CD14-positive monocyte (primary cell): ENCODE results near the gene GPD1L. TPM values are rescaled to one million over a fixed set of nuclear protein-coding genes. Genes with fewer than 3 reads are reported as not detected.

Experiments used
- DNase-seq, 3 donors: peaks; one replicate each; pipeline ENCODE4 v3.0.0-alpha.2; 2011 to 2022
- H2AFZ ChIP-seq: 2 replicates; pipeline ENCODE4 v1.6.0; 2012; ENCODE audit warnings: mild to moderate bottlenecking, low read depth, low read length, inconsistent platforms; ENCODE audit not compliant: insufficient read depth, poor library complexity, severe bottlenecking
- H3K27ac ChIP-seq, 2 donors: 1 replicate in 1 of 2; 2 replicates in 1 of 2; pipeline ENCODE4 v1.5.1; 2012 to 2013; ENCODE audit warnings: low read length in 2 of 2, control low read depth in 1 of 2, inconsistent platforms in 1 of 2, low read depth in 1 of 2, mild to moderate bottlenecking in 1 of 2
- H3K27me3 ChIP-seq, 2 donors: one replicate each; pipeline versions ENCODE4 v1.6.0 to v1.6.1; 2011 to 2013; ENCODE audit warnings: low read length in 2 of 2; ENCODE audit not compliant: control insufficient read depth in 2 of 2, insufficient read depth in 2 of 2
- H3K36me3 ChIP-seq, 2 donors: replicated peaks in 1 of 2; 1 replicate in 1 of 2; 2 replicates in 1 of 2; pipeline versions ENCODE4 v1.5.1 to v1.6.1; 2012 to 2013; ENCODE audit warnings: low read length in 2 of 2, control low read depth in 1 of 2, inconsistent platforms in 1 of 2, mild to moderate bottlenecking in 1 of 2; ENCODE audit not compliant: insufficient read depth in 2 of 2, control insufficient read depth in 1 of 2
- H3K4me1 ChIP-seq, 2 donors: 1 replicate in 1 of 2; 2 replicates in 1 of 2; pipeline versions ENCODE4 v1.5.1 to v1.6.1; 2012 to 2013; ENCODE audit warnings: low read length in 2 of 2, control low read depth in 1 of 2, inconsistent platforms in 1 of 2, mild to moderate bottlenecking in 1 of 2, moderate library complexity in 1 of 2; ENCODE audit not compliant: insufficient read depth in 2 of 2, control insufficient read depth in 1 of 2
- H3K4me2 ChIP-seq: replicated peaks from 2 replicates; pipeline ENCODE3; 2012; ENCODE audit warnings: low read length, moderate library complexity, mild to moderate bottlenecking; ENCODE audit not compliant: poor library complexity, severe bottlenecking; ENCODE audit errors: extremely low read depth
- H3K4me3 ChIP-seq, 3 experiments: fragments of 200-600 bp in 1 of 3; sonication (generic) in 1 of 3; replicated peaks in 1 of 3; 1 replicate in 2 of 3; 2 replicates in 1 of 3; pipeline ENCODE4 v1.5.1; 2011 to 2013; ENCODE audit warnings: low read length in 3 of 3, mild to moderate bottlenecking in 3 of 3, control low read depth in 2 of 3, low read depth in 2 of 3, inconsistent platforms in 1 of 3, moderate library complexity in 1 of 3
- H3K79me2 ChIP-seq: 2 replicates; pipeline ENCODE4 v1.6.0; 2012; ENCODE audit warnings: mild to moderate bottlenecking, control low read depth, inconsistent platforms, low read length, moderate library complexity; ENCODE audit not compliant: insufficient read depth
- H3K9ac ChIP-seq: 2 replicates; pipeline ENCODE4 v1.6.0; 2017; ENCODE audit warnings: low read length, mild to moderate bottlenecking; ENCODE audit not compliant: insufficient read depth, poor library complexity, severe bottlenecking
- H3K9me3 ChIP-seq, 2 donors: replicated peaks in 1 of 2; 1 replicate in 1 of 2; 2 replicates in 1 of 2; pipeline versions ENCODE4 v1.5.1 to v1.6.1; 2012 to 2013; ENCODE audit warnings: low read length in 2 of 2, control low read depth in 1 of 2; ENCODE audit not compliant: control insufficient read depth in 1 of 2, insufficient read depth in 1 of 2
- H4K20me1 ChIP-seq: 2 replicates; pipeline ENCODE4 v1.6.0; 2012; ENCODE audit warnings: mild to moderate bottlenecking, low read length, control low read depth, moderate library complexity; ENCODE audit not compliant: insufficient read depth
- H3K27ac Mint-ChIP-seq, 7 donors: one replicate each; pipeline ENCODE4 v1.8.0; 2020; ENCODE audit warnings: mild to moderate bottlenecking in 7 of 7, mixed read lengths in 7 of 7, moderate library complexity in 6 of 7, inconsistent platforms in 2 of 7
- H3K27me3 Mint-ChIP-seq, 3 donors: one replicate each; pipeline ENCODE4 v1.8.0; 2021 to 2022; ENCODE audit warnings: low read depth in 3 of 3, mild to moderate bottlenecking in 3 of 3, mixed read lengths in 3 of 3, moderate library complexity in 3 of 3, inconsistent platforms in 1 of 3
- H3K36me3 Mint-ChIP-seq, 2 donors: one replicate each; pipeline ENCODE4 v1.8.0; 2020; ENCODE audit warnings: mixed read lengths in 2 of 2, inconsistent platforms in 1 of 2, mild to moderate bottlenecking in 1 of 2
- H3K4me1 Mint-ChIP-seq: one replicate; pipeline ENCODE4 v1.8.0; 2020; ENCODE audit warnings: mild to moderate bottlenecking, mixed read lengths
- H3K4me3 Mint-ChIP-seq, 2 donors: one replicate each; pipeline ENCODE4 v1.8.0; 2020; ENCODE audit warnings: mild to moderate bottlenecking in 2 of 2, mixed read lengths in 2 of 2, moderate library complexity in 1 of 2
- H3K9me3 Mint-ChIP-seq, 7 donors: one replicate each; pipeline ENCODE4 v1.8.0; 2020 to 2022; ENCODE audit warnings: mixed read lengths in 7 of 7, mild to moderate bottlenecking in 6 of 7, moderate library complexity in 6 of 7, inconsistent platforms in 2 of 7
- CTCF ChIP-seq: fragments of 200-600 bp; IDR thresholded peaks from one replicate; pipeline ENCODE4 v1.8.0; 2022; ENCODE audit warnings: antibody characterized with exemption, mild to moderate bottlenecking
- WGBS: methylation state at CpG from one replicate; pipeline ENCODE4 v1.1.5; 2013; ENCODE audit warnings: missing lambda C conversion rate; ENCODE audit not compliant: insufficient coverage; 5-methylcytosine and 5-hydroxymethylcytosine counted together
- intact Hi-C, 2 donors: fragments of 100-400 bp; cut with micrococcal nuclease; formaldehyde crosslinking; loops; one replicate each; pipeline versions ENCODE4 v1.15.0 to v1.15.1; 2023
- polyA plus RNA-seq, 3 donors: library from polyadenylated mRNA; depleted of rRNA in 1 of 3; unstranded in 2 of 3; stranded (reverse) in 1 of 3; fragments of 300-500 nt in 2 of 3; fragments of >200 nt in 1 of 3; fragmentation: Illumina TruSeq in 2 of 3; gene quantifications; 1 replicate in 2 of 3; 2 replicates in 1 of 3; pipeline ENCODE4 v1.2.3, GENCODE V29; 2012 to 2021

Gene GPD1L
- polyA plus RNA-seq, 3 donors: 4.9 to 11.8 (median 10.2) TPM

- Histone ChIP-seq H3K4me1 (peaks cover 4 to 6% of the 10 kb centered on the region in 2 donors), H3K36me3 (no peaks in the 10 kb centered on the region), H3K9me3 (no peaks in the 10 kb centered on the region), H3K9ac (no peak overlapping the region), H4K20me1 (no peaks in the 10 kb centered on the region), H3K4me2 (no peak overlapping the region), H3K27ac (no peak overlapping the region), H2AFZ (no peak overlapping the region), H3K27me3 (no peaks in the 10 kb centered on the region), H3K4me3 (no peak overlapping the region), H3K79me2 (no peaks in the 10 kb centered on the region)
- DNase-seq: no peak
- no peaks in the 10 kb centered on the region for H3K9me3 Mint-ChIP-seq
- intact Hi-C loops: no loop called here
- peaks cover 9% of the 10 kb centered on the region for H3K4me1 Mint-ChIP-seq
- no peak overlapping the region for H3K27ac Mint-ChIP-seq
- no peaks in the 10 kb centered on the region for H3K36me3 Mint-ChIP-seq
- WGBS: 57% methylated on average over 3 of the region's 3 CpGs
- H3K4me3 Mint-ChIP-seq: no peak overlapping the region
- peaks cover 0 to 5% (median 1%) of the 10 kb centered on the region in 3 donors for H3K27me3 Mint-ChIP-seq
- TF ChIP-seq CTCF: no peak
These were observed 92.3 kb downstream of the GPD1L start for GRCh38 chr3:32198714-32199113.

GRCh38 chr3:32200490-32200889, 94.1 kb downstream of the GPD1L start:
- H3K27ac Mint-ChIP-seq: no peak overlapping the region
- H3K9ac ChIP-seq: no peak overlapping the region
- H3K9me3 ChIP-seq: no peaks in the 10 kb centered on the region
- H2AFZ ChIP-seq: no peak overlapping the region
- no peak overlapping the region for H3K4me3 ChIP-seq
- no peaks in the 10 kb centered on the region for H3K9me3 Mint-ChIP-seq
- no peaks in the 10 kb centered on the region for H3K27me3 ChIP-seq
- 68% methylated on average over 2 of the region's 7 CpGs for WGBS
- intact Hi-C loops: no loop called here
- DNase-seq: no peak
- H3K27ac ChIP-seq: no peak overlapping the region
- peaks cover 10% of the 10 kb centered on the region for H3K4me1 Mint-ChIP-seq
- H3K36me3 Mint-ChIP-seq: no peaks in the 10 kb centered on the region
- H3K4me1 ChIP-seq: peaks cover 4 to 6% of the 10 kb centered on the region in 2 donors
- no peak overlapping the region for H3K4me2 ChIP-seq
- H4K20me1 ChIP-seq: no peaks in the 10 kb centered on the region
- no peak for TF ChIP-seq CTCF
- no peak overlapping the region for H3K4me3 Mint-ChIP-seq
- no peaks in the 10 kb centered on the region for H3K36me3 ChIP-seq
- peaks cover 0 to 5% (median 1%) of the 10 kb centered on the region in 3 donors for H3K27me3 Mint-ChIP-seq
- H3K79me2 ChIP-seq: no peaks in the 10 kb centered on the region
